ENCODE data around the gene SORBS1. TPM values are rescaled to one million over a fixed set of nuclear protein-coding genes. Genes with fewer than 3 reads are reported as not detected.

The SORBS1 gene
- total RNA-seq, 1 donor from 2014 or later, result 16.1 TPM

- H3K4me2 ChIP-seq, result no peak overlapping the region
- Mint-ChIP-seq H3K4me3 (no peak overlapping the region), H3K36me3 (no peaks in the 10 kb centered on the region), H3K4me1 (peaks cover 3% of the 10 kb centered on the region), H3K9me3 (no peaks in the 10 kb centered on the region), H3K27me3 (ENCODE audit: insufficient read depth, low read depth) (peaks cover 2% of the 10 kb centered on the region), H3K27ac (no peak overlapping the region)
- TF ChIP-seq CTCF (IDR thresholded peaks at IDR 0.05) (no peak), EZH2phosphoT487 (IDR thresholded peaks at IDR 0.05) (no peak), EZH2 (IDR thresholded peaks at IDR 0.05) (no peak)
- H3K27ac ChIP-seq, result no peak overlapping the region
- H3K4me1 ChIP-seq, result peaks cover 22% of the 10 kb centered on the region
- H3K9me3 ChIP-seq (ENCODE audit: low read depth), result no peaks in the 10 kb centered on the region
- H4K20me1 ChIP-seq (ENCODE audit: low read depth), result peaks cover 3% of the 10 kb centered on the region
- peaks cover 32% of the 10 kb centered on the region for H3F3A ChIP-seq (ENCODE audit: low read depth)
- H3K79me2 ChIP-seq (ENCODE audit: low read depth), result no peaks in the 10 kb centered on the region
- H3K4me3 ChIP-seq, result no peak overlapping the region
- DNase-seq (ENCODE audit: low spot score), result no peak
- H3K27me3 ChIP-seq, result peaks cover 20% of the 10 kb centered on the region
- no peak overlapping the region for H3K9ac ChIP-seq
- no peak overlapping the region for H2AFZ ChIP-seq (replicated peaks)
- H3K36me3 ChIP-seq, result no peaks in the 10 kb centered on the region
These were observed 251.2 kb downstream of the SORBS1 start for GRCh38 chr10:95309958-95310357.

- no peak overlapping the region for H3K4me3 Mint-ChIP-seq
- Histone ChIP-seq H3K36me3 (no peaks in the 10 kb centered on the region), H3K79me2 (ENCODE audit: low read depth) (no peaks in the 10 kb centered on the region), H3K4me3 (no peak overlapping the region), H3K27ac (no peak overlapping the region), H3K9me3 (ENCODE audit: low read depth) (no peaks in the 10 kb centered on the region), H3K4me1 (peaks cover 28% of the 10 kb centered on the region), H3K27me3 (peaks cover 29% of the 10 kb centered on the region), H3K4me2 (no peak overlapping the region), H2AFZ (replicated peaks) (no peak overlapping the region), H3F3A (ENCODE audit: low read depth) (peaks cover 34% of the 10 kb centered on the region), H4K20me1 (ENCODE audit: low read depth) (peaks cover 11% of the 10 kb centered on the region), H3K9ac (no peak overlapping the region)
- H3K4me1 Mint-ChIP-seq, result peaks cover 3% of the 10 kb centered on the region
- TF ChIP-seq EZH2 (IDR thresholded peaks at IDR 0.05) (no peak), CTCF (IDR thresholded peaks at IDR 0.05) (no peak), EZH2phosphoT487 (IDR thresholded peaks at IDR 0.05) (no peak)
- no peak overlapping the region for H3K27ac Mint-ChIP-seq
- H3K9me3 Mint-ChIP-seq, result no peaks in the 10 kb centered on the region
- DNase-seq (ENCODE audit: low spot score), result peak; percentile 15
- no peaks in the 10 kb centered on the region for H3K36me3 Mint-ChIP-seq
- H3K27me3 Mint-ChIP-seq (ENCODE audit: insufficient read depth, low read depth), result peaks cover 2% of the 10 kb centered on the region
These were observed 252.5 kb downstream of the SORBS1 start for GRCh38 chr10:95308389-95309302.

- Histone ChIP-seq H3K4me1 (peaks cover 20% of the 10 kb centered on the region), H3F3A (ENCODE audit: low read depth) (peaks cover 30% of the 10 kb centered on the region), H3K27ac (no peak overlapping the region), H3K4me2 (no peak overlapping the region), H3K9me3 (ENCODE audit: low read depth) (no peaks in the 10 kb centered on the region), H3K36me3 (no peaks in the 10 kb centered on the region), H2AFZ (replicated peaks) (no peak overlapping the region), H3K9ac (no peak overlapping the region), H3K27me3 (peaks cover 39% of the 10 kb centered on the region), H3K4me3 (no peak overlapping the region), H3K79me2 (ENCODE audit: low read depth) (no peaks in the 10 kb centered on the region), H4K20me1 (ENCODE audit: low read depth) (peaks cover 11% of the 10 kb centered on the region)
- DNase-seq (ENCODE audit: low spot score), result no peak
- peaks cover 2% of the 10 kb centered on the region for H3K27me3 Mint-ChIP-seq (ENCODE audit: insufficient read depth, low read depth)
- peaks cover 3% of the 10 kb centered on the region for H3K4me1 Mint-ChIP-seq
- no peaks in the 10 kb centered on the region for H3K36me3 Mint-ChIP-seq
- TF ChIP-seq EZH2phosphoT487 (IDR thresholded peaks at IDR 0.05) (no peak), EZH2 (IDR thresholded peaks at IDR 0.05) (no peak), CTCF (IDR thresholded peaks at IDR 0.05) (no peak)
- H3K9me3 Mint-ChIP-seq, result no peaks in the 10 kb centered on the region
- H3K27ac Mint-ChIP-seq, result no peak overlapping the region
- no peak overlapping the region for H3K4me3 Mint-ChIP-seq
These were observed 254.3 kb downstream of the SORBS1 start for GRCh38 chr10:95306851-95307250.

All from neural progenitor cell (in vitro differentiated cells).